Stimulated activated naive CD8-positive, alpha-beta T cell treated with anti-CD3 and anti-CD28 coated beads, Interleukin-15, Interleukin-2, amounts not matched to agents 100 ng/mL and 50 ng/mL, for 24 hours (primary cell): Measurements from ENCODE around the gene MRPS27.
"Not testable (repeated sequence)": the region's sequence is repeated elsewhere in the genome, so short reads cannot be mapped to it uniquely, and the experiment has no call there.

Source experiments
- H3K27ac Mint-ChIP-seq: one replicate; pipeline ENCODE4 v1.8.0; 2021; ENCODE audit warnings: mild to moderate bottlenecking, mixed read lengths
- H3K27me3 Mint-ChIP-seq: one replicate; pipeline ENCODE4 v1.8.0; 2021; ENCODE audit warnings: mixed read lengths
- H3K36me3 Mint-ChIP-seq: one replicate; pipeline ENCODE4 v1.8.0; 2021; ENCODE audit warnings: low read depth, mixed read lengths
- H3K4me1 Mint-ChIP-seq: one replicate; pipeline ENCODE4 v1.8.0; 2021; ENCODE audit warnings: low read depth, mixed read lengths
- H3K4me3 Mint-ChIP-seq: one replicate; pipeline ENCODE4 v1.8.0; 2021; ENCODE audit warnings: mild to moderate bottlenecking, mixed read lengths
- H3K9me3 Mint-ChIP-seq: one replicate; pipeline ENCODE4 v1.8.0; 2021; ENCODE audit warnings: mixed read lengths

MRPS27 gene

DNA sequence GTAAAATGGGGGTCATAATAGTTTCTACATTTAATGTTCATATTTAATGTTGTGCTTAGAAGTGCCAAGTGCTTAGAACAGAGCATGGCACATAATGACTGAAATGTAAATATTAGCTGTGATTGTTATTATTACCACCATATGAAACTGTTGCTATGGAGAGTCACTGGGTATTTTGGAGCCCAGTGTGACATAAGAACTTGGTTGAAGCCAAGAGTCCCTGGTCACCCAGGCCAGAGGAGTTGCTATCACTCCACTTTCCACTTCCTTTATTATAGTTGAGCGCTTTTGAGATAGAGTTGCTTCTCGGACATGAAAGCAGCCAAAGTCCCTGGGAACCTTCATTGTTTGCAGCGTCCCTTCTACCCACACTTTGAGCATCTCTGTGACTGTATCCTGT lies 135.6 kb downstream of the MRPS27 start:
- H3K9me3 Mint-ChIP-seq: no peaks in the 10 kb centered on the region

DNA sequence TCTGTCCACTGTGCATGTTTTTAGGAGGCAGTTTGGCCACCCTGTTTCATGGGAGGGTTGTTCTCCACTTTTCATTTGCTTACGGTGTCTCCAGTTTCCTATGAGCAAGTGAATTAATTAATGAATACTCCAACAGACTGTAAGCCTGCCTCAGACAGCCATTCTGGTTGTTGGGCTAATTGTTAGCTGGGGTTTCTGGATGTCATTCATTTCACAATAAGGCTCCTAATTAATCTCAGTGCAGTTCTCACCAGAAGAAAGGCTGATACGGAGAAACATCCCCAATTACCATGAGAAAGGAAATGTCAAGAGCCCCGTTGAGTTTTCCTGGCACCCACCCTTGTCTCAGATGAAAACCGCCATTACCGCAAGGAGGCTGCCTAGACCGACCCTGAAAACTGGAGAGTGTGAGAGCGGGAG lies 136.9 kb downstream of the MRPS27 start:
- H3K27me3 Mint-ChIP-seq: peaks cover 73% of the 10 kb centered on the region
- H3K36me3 Mint-ChIP-seq: no peaks in the 10 kb centered on the region
- H3K4me3 Mint-ChIP-seq: no peak overlapping the region
- no peak overlapping the region for H3K27ac Mint-ChIP-seq
- no peaks in the 10 kb centered on the region for H3K9me3 Mint-ChIP-seq
- peaks cover 4% of the 10 kb centered on the region for H3K4me1 Mint-ChIP-seq

More for the DNA sequence above, 135.6 kb downstream of the MRPS27 start:
- H3K27ac Mint-ChIP-seq: no peak overlapping the region
- H3K4me1 Mint-ChIP-seq: peaks cover 4% of the 10 kb centered on the region
- peaks cover 69% of the 10 kb centered on the region for H3K27me3 Mint-ChIP-seq
- H3K36me3 Mint-ChIP-seq: no peaks in the 10 kb centered on the region
- H3K4me3 Mint-ChIP-seq: no peak overlapping the region

DNA sequence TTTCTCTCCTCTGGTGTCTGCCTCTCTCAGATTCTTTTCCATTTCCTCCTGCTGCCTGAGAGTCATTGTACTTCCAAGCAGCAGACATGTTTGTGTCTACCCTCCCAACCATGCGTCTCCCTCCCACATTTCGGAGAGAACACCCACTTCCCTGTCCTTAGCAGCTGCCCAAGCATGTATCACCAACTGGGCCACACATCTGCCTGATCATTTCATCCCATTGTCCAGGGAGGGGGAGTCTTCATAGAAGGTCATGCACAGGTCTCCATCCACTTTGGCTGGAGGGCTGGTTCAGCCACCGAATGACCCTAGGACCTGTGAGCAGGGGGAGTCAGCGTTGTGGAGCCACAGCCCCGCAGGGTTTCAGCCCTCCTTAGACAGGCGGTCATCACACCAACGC lies 137.4 kb downstream of the MRPS27 start:
- Mint-ChIP-seq H3K27me3 (peaks cover 74% of the 10 kb centered on the region), H3K4me3 (no peak overlapping the region), H3K9me3 (no peaks in the 10 kb centered on the region), H3K4me1 (peaks cover 4% of the 10 kb centered on the region), H3K27ac (no peak overlapping the region), H3K36me3 (no peaks in the 10 kb centered on the region)

DNA sequence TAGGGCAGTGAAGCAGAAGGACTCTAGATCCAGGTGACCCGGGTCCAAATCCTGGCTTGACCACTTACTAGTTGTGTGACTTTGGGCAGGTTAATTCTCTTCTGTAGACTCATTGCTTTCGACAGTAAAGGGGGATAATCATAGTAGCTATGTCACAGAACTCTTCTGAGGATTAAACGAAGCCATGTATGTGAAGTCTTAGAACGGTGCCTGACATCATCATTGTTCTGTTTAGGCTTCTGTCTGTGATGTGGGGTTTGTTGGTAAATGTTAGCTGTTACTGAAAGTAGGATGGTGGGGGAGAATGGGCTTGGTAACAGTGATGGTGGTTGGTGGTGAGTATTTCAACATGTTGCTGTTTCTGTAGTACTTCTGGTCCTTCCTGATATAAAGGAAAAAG lies 139.1 kb downstream of the MRPS27 start:
- H3K4me1 Mint-ChIP-seq: no peaks in the 10 kb centered on the region
- no peak overlapping the region for H3K4me3 Mint-ChIP-seq
- H3K27ac Mint-ChIP-seq: no peak overlapping the region
- H3K9me3 Mint-ChIP-seq: no peaks in the 10 kb centered on the region
- no peaks in the 10 kb centered on the region for H3K36me3 Mint-ChIP-seq
- peaks cover 73% of the 10 kb centered on the region for H3K27me3 Mint-ChIP-seq

DNA sequence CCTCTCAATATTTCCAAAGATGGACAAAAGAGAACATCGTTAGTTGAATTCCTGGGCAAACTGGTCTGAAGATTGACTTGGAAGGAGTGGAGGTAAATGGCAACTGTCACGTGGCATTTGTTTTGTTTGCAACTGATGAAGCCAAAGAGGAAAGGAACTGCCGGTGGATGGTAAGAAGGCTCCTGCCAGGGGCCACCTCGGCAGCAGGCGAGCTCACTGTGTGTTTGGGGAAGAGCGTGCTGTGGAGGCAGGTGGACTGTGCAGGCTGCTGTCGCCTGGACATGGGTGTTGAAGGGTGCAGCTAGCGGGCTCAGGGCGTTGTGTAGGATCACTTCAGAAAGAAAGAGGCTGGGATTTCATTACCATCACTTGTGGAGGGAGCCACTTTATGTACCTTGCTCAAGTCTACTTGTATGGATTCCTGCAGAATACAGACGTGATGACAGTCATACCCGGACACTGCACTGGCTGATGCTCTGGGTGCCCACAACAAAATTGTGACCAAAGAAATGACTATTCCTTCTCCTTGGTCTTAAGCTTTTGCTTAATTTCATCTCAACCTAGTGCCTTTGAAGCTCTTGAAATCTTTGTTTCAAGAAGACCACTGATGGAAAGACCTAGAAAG lies 140.1 kb downstream of the MRPS27 start:
- H3K27me3 Mint-ChIP-seq: peaks cover 71% of the 10 kb centered on the region
- no peaks in the 10 kb centered on the region for H3K9me3 Mint-ChIP-seq
- H3K4me1 Mint-ChIP-seq: no peaks in the 10 kb centered on the region
- no peak overlapping the region for H3K4me3 Mint-ChIP-seq
- H3K27ac Mint-ChIP-seq: no peak overlapping the region
- no peaks in the 10 kb centered on the region for H3K36me3 Mint-ChIP-seq

DNA sequence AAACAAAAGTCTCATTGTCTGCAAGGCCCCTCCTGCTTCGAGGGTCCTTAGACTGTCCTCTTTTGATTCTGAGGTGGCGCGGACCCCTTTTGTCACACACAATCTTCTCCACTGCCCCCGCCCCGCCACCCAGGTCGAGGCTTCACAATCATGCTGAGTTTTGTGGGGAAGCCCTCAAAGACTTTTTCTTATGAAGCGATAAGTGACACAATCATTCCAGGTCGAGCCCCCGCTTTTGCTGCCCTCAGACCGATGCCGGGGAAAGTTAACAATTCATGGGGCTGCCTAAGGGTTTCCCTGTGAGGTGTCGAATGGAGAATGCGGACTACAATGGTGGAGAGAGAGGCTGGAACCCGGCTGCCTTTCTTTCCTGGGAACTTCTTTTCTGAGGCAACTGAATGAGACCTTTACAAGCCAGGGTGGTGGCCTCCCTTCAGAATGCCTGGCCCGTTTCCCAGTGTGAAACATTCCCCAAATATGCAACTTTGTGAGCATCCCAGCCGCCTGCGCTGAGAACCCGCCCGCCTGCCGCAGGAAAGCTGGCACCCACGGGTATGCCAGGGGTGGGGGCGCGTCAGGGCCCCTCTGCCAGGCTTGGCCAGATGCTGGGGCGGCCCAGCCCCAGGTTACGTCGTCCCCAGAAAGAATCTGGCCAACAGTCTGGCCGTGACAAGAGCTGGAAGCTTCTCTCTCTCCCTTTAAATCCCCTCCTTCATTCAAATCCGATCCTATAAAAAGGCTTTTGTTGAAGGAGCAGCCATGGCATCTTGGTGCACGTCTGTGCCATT lies 140.8 kb downstream of the MRPS27 start:
- Mint-ChIP-seq H3K27me3 (peaks cover 70% of the 10 kb centered on the region), H3K4me3 (no peak overlapping the region), H3K9me3 (no peaks in the 10 kb centered on the region), H3K36me3 (no peaks in the 10 kb centered on the region), H3K27ac (no peak overlapping the region), H3K4me1 (no peaks in the 10 kb centered on the region)

DNA sequence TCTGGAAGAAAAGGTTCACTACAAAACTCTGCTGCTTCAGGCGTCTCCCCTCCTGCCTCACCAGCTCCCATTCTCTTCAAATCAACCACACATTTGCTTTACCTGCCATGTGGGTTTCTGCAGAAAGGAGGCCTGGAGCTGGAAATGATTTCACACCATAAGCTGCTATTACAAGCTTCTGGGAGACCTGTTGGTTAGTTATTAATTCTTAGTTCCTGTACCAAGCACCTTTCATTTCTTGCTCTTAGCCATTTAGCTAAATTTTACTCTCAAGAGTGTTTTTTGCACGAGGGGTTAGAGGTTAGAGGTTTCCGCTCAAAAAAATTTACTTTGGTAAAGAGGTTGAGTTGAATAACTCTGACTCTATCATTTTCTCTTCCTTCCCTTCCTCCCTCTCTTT lies 142.5 kb downstream of the MRPS27 start:
- H3K9me3 Mint-ChIP-seq: no peaks in the 10 kb centered on the region
- no peak overlapping the region for H3K27ac Mint-ChIP-seq
- H3K4me1 Mint-ChIP-seq: no peaks in the 10 kb centered on the region
- peaks cover 61% of the 10 kb centered on the region for H3K27me3 Mint-ChIP-seq
- H3K36me3 Mint-ChIP-seq: no peaks in the 10 kb centered on the region
- no peak overlapping the region for H3K4me3 Mint-ChIP-seq

DNA sequence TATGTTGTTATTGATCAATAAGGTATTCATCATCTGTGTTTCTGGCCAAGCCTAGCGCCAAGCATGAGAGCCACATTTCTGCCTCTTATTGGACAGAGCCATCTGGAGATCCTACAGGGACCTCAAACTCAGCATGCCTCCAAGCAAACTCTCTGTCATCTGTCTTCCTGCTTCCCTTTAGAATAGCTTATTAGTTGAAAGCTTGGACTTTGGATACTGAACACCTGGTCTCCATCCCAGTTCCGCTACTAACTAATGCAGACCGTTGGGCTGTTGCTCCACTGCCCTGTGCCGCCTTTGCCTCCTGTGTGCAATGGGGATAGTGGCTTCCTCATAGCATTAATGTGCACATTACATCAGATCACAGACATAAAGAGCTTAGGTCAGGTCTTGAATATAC lies 147.3 kb downstream of the MRPS27 start:
- no peak overlapping the region for H3K27ac Mint-ChIP-seq
- H3K36me3 Mint-ChIP-seq: no peaks in the 10 kb centered on the region
- peaks cover 61% of the 10 kb centered on the region for H3K27me3 Mint-ChIP-seq
- no peak overlapping the region for H3K4me3 Mint-ChIP-seq
- no peaks in the 10 kb centered on the region for H3K9me3 Mint-ChIP-seq
- no peaks in the 10 kb centered on the region for H3K4me1 Mint-ChIP-seq

DNA sequence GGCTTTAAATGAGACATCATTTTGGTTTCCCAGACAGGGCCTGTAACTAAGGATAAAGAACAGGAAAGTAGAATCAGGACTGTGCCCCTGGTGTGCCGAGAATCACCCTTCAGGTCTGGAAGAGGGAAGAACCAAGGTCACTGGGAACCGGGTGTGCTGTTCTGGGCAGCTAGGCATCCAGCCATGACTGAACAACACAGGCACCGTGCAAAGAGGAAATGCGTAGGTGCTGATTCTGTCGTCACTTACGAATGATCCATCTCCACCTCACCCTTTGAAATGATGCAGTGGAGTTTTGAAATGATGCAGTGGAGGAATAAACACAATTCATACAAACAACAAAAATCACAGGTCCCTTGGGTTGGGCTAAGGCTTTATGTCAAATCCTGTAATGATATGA lies 148.4 kb downstream of the MRPS27 start:
- Mint-ChIP-seq H3K27me3 (peaks cover 61% of the 10 kb centered on the region), H3K4me1 (peaks cover 8% of the 10 kb centered on the region), H3K36me3 (no peaks in the 10 kb centered on the region), H3K27ac (no peak overlapping the region), H3K4me3 (no peak overlapping the region), H3K9me3 (no peaks in the 10 kb centered on the region)

DNA sequence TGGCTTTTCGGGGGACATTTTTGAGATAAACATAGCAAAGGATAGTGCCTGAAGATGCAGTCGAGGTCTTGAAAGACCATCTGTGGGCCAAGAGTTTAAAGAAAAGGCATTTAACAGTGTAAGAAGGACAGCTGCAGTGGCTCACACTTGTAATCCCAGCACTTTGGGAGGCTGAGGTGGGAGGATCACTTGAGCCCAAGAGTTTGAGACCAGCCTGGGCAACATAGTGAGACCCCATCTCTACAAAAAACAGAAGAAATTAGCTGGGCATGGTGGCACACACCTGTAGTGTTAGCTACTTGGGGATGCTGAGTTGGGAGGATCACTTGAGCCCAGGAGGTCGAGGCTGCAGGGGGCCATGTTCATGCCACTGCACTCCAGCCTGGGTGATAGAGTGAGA lies 148.9 kb downstream of the MRPS27 start:
- peaks cover 63% of the 10 kb centered on the region for H3K27me3 Mint-ChIP-seq
- not testable (repeated sequence) for H3K27ac Mint-ChIP-seq
- H3K4me1 Mint-ChIP-seq: peaks cover 11% of the 10 kb centered on the region

DNA sequence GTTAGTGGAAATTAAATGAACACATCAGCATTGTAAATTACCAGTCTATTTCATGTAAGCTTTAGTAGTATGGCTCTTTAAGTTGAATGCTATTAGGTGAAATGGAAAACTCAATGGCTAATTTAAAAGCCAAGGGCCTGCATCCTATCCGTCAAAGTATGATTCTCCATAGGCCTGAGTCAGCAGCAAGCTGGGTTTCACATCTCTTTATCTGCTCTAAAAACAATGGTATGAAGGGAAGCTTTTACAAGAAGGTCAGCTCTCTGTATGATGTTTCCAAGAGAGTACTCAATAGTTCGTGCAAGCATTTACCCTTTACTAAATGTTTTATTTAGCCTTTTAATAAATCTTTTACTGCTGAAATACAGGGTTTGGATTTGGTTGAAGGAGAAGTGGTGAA lies 149.9 kb downstream of the MRPS27 start:
- peaks cover 67% of the 10 kb centered on the region for H3K27me3 Mint-ChIP-seq
- H3K4me3 Mint-ChIP-seq: no peak overlapping the region
- H3K9me3 Mint-ChIP-seq: no peaks in the 10 kb centered on the region
- no peaks in the 10 kb centered on the region for H3K36me3 Mint-ChIP-seq
- H3K27ac Mint-ChIP-seq: no peak overlapping the region
- H3K4me1 Mint-ChIP-seq: peaks cover 11% of the 10 kb centered on the region

More for the DNA sequence above, 148.9 kb downstream of the MRPS27 start:
- H3K9me3 Mint-ChIP-seq, H3K36me3 Mint-ChIP-seq, H3K4me3 Mint-ChIP-seq: not testable (repeated sequence)
